ENCODE data around the gene ATP6V0C.

Gene ATP6V0C

DNA sequence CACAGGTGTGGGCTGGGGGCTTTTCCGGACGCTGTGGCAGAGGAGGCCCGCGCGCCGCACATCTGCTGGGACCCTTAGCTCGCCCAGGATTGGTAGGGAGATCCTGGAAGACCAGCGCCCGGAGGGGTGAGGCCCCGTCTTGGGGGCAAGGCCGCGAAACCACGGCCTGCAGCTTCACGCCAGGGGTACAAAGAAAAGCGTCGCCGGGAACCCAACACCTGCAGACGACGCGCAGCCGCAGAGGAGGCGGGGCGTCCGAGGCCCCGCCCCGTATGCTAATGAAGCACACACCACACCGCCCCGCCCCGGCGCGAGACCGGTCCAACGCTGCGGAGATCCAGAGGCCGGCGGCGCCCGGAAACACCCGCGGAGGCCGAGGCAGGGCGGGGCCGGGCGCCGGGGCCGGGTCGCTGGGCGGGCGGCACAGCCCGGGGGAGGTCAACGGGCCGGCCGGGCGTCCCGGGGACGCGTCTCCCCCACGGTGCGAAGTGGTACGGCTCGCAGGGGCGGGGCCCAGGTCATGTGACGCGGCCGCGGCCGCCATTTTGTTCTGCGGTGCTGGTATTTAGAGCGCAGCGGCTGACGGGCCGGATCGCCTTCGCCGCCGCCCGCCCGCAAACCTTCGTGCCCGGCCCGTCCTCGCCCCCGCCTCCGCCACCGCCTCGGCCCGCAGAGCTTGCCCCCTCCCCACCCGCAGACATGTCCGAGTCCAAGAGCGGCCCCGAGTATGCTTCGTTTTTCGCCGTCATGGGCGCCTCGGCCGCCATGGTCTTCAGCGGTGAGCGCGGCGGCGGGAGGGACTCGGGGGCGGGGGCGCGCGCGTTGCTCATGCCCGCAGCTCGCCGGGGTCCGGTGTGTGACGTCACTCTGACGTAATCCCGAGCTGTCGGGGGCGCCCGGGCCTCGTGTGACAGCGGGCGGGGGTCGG lies at the start of gene ATP6V0C:
Gene ATP6V0C, plus strand, starts transcription at position 548 of the 928 bp plus-strand sequence. Its CDS starts 152 bp downstream, at position 700.
- DNase-seq (ENCODE audit: insufficient read length, low spot score) (peak; percentile 91), FAIRE-seq (peak; percentile 84)

DNA sequence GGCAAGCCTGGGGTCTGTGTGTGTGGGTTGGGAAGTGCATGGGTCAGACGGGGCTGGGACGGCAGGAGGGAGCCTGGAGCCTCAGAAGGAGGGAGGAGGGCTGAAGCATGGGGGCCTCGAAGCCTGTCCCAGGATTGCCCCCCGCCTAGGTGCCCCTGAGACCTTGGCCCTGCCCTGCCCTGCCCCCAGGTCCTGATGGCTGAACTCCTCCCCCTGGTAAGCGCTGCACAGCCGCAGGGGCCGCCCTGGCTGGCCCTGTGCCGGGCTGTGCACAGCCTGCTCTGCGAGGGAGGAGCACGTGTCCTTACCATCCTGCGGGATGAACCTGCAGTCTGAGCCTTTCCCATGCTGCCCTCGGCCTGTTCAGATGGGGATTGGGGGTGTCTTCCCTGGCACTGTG lies 49.4 kb upstream of the ATP6V0C start:
- FAIRE-seq (no peak), DNase-seq (ENCODE audit: insufficient read length, low spot score) (no peak)

DNA sequence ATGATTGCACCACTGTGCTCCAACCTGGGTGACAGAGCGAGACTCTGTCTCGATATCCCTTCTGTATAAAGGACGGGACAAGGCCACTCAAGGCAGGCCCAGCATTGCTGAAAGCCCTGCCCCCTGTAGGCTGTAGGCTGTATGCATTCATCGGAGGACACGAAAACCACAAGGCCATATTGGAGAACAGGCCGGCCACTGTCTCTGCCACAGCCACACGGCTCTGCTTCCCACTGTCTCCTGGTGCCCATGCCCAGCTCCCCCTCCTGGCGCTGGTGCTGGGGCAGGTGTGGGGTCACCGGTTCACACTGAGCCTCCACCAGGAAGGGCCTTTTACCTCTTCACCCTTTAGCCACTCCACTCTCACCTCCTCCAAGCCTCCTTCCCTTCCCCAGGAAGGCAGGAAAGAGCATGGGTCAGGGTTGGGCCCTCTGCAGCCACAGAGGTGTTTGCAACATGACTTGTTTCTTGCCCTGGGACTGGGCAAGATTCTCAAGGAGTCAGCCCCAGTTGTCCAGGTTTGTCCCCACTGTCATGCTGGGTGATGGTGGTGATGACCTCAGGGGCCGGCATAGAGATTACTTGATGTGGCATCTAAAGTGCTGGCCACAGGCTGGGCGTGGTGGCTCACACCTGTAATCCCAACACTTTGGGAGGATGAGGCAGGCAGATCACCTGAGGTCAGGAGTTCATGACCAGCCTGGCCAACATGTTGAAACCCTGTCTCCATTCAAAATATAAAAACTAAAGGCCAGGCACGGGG lies 47.9 kb upstream of the ATP6V0C start:
- DNase-seq (ENCODE audit: insufficient read length, low spot score) (no peak), FAIRE-seq (peak; percentile 16)

DNA sequence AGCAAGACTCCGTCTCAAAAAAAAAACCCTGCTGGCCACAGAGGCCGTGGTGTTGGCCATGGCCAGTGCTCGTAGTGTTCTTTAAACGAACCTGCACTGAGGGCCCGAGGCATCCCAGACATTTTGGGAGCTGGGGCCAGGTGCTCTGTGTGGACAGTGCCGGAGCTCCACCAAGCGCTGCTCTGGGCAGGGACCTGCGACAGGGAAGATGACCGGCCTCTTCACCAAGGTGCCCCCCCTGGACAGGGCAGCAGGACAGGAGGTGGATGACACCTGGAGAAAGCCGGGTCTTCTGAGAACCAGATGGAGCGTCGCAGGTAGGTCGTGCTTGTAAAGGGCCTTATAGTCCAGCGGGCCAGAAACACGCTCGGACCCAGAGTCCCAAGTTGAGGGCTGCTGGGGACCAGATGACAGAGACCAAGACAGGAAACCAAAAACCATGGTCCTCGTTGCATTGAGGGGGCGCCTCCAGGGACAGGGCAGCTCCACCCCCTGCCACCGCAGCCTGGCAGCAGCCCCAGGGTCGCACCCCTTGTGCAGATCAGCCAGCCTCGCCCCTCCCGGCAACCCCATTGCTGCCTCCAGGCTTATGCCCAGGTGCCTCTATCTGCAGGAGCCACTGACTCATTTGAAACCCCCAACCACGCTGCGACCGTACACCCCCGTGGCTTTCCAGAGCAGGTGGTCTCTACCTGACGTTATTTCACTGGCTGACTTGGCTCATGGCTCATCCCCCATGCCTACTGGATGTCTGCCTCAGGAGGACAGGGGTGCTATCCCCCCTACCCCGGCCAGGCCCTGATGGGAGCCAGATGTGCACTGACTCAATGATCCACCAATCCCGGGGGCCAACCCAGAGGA lies 46.9 kb upstream of the ATP6V0C start:
- FAIRE-seq = no peak

DNA sequence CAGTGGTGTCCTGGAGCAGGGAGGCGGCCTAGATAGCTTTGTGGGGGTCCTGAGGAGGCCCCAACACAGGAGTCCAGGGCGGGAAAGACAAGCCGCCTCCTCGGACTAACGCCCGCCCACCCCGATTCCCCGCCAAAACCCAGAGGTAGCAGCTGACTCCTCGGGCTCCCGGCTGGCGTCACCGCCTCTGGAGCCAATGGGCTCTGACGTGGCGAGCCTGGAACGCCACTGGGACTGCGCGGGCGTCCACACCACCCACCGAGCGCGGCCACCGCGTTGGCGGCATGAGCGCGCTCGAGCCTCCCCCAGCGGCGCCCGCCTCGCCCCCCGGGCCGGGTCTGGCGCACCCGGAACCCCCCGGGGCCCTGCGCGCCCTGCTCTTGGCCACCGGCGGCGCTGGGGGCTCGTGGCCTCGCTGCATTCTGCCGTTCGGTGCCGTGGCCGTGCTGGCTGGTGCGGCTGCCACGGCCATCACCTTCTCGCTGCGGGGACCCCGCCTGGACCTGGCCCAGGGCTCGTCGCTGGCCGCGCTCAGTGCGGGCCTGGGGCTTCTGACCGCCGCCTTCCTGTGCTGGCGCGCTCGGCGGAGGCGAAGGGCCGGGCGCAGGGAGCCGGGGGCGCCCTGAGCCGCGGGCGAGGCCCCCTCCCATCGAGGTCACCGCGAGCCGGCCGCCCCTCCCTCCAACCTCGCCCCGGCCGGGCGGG lies 46.1 kb upstream of the ATP6V0C start:
- FAIRE-seq = peak; percentile 46
- peak; percentile 78 for DNase-seq (ENCODE audit: insufficient read length, low spot score)

More for the DNA sequence above, 46.9 kb upstream of the ATP6V0C start:
- no peak for DNase-seq (ENCODE audit: insufficient read length, low spot score)

DNA sequence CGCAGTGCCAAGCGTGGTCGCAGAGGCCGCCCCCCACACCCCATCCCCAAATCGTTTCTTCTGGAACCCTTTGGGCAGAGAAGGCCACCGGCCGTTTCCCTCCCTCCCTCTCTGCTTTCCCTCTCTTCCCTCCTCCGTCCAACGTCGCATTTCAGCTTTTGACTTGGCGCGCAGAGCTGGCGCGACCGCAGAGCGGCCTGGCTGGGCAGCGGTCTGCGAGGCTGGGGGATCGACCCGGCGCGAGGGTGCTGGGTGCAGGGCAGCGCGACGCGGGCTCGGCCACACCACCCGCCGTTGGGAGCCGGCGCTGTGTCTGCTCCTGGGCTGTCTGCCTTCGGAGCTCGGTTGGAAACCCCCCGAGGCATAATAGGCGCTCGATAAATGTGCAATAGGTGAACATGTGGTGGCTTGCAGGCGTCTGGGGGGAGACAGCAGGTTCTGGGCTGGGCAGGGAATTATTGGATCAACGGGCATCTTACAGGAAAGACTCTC lies 45.5 kb upstream of the ATP6V0C start:
- peak; percentile 55 for FAIRE-seq
- no peak for DNase-seq (ENCODE audit: insufficient read length, low spot score)

DNA sequence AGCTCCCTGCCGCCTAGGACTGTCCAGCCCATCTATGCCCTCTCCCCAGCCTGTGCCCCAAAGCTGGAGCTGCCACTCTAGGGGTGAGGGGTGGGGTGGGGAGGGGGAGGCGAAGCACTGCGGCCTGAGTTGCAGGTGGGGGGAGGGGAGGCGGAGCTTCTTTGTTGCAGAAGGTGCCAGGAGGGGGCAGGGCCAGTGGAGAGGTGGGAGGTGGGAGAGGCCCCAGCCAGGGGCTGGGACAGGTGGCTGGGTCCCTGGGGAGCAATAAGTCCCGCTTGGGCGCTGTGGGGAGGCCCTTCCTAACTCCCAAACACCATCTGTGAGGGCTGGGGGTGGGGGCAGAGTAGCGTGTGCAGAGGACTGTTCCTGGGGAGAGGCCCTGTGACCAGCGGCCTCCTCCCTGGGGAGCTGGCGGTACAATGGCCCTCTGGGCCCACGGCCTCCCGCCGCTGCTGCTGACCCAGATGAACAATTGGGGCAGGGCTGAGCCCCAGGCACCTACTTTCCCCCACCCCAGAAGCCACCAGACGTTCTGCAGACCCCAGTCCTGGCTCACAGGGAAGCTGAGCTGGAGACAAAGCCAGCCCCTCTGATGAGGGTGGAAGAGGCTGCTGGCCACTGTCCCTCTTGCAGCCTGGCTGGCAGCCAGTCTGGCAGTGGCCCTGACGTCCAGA lies 44.9 kb upstream of the ATP6V0C start:
- peak; percentile 16 for FAIRE-seq

DNA sequence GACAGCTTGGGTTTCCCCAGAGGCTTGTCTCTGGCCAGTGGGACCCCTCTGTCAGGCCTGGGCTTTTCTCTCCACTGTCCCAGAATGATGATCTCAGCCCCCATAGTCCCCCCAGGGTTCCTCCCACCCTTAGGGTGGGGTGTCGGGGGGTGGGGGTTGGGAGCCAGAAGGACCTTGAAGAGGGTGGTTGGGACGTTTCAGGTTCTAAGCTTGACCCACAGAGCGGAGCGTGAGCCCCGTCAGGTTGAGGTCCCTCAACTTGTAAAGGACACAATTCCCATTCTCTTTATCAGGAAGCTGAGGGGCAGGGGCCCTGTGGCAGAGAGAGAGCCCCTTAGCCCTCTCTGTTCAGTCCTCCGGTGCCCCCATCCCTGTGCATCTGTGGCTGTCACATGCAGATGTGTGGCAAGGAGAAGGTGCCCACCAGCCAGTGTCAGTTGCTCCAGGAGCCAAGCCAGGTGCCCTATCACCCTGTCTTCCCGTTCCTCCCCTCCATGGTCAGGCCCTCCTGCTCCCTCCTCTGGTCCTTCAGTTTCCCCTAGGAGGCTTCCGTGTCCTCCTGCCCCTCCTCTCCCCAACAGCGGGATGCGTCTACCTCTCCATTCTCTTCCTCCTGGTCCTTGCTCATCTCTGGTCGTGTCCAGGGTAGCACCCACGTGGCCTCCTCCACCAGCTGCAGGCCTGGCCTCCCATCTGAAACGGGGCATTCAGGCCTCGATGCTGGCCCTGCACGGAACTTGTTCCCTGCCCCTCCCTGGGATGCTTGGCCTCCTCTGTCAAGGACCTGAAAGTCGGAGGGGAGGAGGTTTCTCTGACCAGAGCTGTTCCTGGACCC lies 44.1 kb upstream of the ATP6V0C start:
- no peak for DNase-seq (ENCODE audit: insufficient read length, low spot score)
- peak; percentile 36 for FAIRE-seq

More for the DNA sequence above, 44.9 kb upstream of the ATP6V0C start:
- DNase-seq (ENCODE audit: insufficient read length, low spot score) = no peak

DNA sequence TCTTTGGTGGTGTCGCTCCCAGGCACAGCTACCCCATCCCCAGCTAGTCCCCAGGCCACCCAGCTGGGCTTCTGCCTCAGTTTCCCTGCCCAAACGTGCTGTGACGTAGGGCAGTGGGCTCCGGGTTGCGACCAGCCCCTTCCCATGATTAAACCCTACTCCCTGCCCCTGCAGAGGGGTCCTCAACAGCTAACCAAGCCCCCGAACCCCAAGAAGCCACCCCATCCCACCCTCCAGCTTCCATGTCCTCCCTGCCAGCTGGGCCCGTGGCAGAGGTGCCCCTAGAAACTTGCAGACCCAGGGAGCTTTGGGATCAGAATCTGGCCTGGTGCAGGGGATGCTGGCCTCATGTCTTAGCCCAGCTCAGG lies 43.5 kb upstream of the ATP6V0C start:
- DNase-seq (ENCODE audit: insufficient read length, low spot score) = no peak
- FAIRE-seq = no peak

DNA sequence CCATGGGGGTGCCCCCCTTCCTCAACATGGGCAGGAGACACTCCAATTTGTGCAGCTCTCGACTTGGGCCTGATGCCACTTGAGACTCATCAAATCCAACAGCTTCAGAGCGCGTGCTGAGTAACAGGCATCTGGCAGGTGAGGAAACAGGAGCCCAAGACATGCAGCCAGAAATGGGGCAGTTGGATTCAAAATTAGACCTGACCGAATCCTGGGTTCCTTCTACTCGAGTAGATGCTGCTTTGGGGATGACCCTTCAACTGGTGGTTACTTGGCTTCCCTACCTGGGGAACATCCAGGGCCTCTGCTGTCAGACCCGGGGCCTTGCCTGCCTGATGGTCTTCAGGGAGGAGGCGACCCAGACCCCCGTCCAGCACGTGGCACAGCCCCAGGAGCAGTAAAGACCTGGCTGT lies 43.1 kb upstream of the ATP6V0C start:
- FAIRE-seq (no peak), DNase-seq (ENCODE audit: insufficient read length, low spot score) (no peak)

DNA sequence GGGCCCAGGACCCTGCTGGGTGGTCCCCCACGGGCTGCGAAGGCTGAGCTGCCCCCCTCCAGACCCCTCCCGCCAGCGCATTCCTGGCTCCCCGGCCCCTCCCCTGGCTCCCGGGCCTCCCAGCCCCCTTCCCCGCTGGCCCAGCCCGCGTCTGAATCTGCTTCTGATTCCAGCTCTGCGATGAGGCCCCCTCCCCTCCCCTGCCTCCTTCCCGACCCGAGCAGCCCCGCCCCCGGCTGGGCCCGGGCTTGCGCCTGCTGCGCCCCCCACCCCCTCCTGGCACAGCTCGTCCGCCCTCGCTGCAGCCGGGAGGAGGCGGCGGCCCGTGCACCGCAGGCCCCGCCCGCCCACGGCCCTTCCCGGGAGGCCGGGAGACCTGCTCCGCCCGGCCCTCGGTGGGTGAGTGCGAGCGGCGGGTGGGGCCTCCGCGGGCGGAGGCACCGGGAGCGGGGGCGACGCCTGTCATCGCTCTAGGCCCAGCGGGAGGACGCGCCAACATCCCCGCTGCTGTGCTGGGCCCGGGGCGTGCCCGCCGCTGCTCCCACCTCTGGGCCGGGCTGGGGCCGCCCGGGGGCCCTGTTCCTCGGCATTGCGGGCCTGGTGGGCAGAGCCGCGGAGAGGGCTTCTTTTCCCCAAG lies 42.6 kb upstream of the ATP6V0C start, which contains the start of gene NTN3:
Gene NTN3, plus strand, starts transcription at position 282 of the 637 bp plus-strand sequence. CDS start 405 bp downstream, outside the sequence.
- DNase-seq (ENCODE audit: insufficient read length, low spot score) = no peak
- no peak for FAIRE-seq

DNA sequence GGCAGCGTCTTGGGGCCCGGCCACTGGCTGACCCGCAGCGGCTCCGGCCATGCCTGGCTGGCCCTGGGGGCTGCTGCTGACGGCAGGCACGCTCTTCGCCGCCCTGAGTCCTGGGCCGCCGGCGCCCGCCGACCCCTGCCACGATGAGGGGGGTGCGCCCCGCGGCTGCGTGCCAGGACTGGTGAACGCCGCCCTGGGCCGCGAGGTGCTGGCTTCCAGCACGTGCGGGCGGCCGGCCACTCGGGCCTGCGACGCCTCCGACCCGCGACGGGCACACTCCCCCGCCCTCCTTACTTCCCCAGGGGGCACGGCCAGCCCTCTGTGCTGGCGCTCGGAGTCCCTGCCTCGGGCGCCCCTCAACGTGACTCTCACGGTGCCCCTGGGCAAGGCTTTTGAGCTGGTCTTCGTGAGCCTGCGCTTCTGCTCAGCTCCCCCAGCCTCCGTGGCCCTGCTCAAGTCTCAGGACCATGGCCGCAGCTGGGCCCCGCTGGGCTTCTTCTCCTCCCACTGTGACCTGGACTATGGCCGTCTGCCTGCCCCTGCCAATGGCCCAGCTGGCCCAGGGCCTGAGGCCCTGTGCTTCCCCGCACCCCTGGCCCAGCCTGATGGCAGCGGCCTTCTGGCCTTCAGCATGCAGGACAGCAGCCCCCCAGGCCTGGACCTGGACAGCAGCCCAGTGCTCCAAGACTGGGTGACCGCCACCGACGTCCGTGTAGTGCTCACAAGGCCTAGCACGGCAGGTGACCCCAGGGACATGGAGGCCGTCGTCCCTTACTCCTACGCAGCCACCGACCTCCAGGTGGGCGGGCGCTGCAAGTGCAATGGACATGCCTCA lies 41.9 kb upstream of the ATP6V0C start:
- DNase-seq (ENCODE audit: insufficient read length, low spot score) = no peak
- no peak for FAIRE-seq

DNA sequence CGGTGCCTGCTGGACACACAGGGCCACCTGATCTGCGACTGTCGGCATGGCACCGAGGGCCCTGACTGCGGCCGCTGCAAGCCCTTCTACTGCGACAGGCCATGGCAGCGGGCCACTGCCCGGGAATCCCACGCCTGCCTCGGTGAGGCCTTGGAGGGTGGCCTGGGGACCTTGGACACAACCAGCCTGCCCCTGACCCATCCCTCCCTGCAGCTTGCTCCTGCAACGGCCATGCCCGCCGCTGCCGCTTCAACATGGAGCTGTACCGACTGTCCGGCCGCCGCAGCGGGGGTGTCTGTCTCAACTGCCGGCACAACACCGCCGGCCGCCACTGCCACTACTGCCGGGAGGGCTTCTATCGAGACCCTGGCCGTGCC lies 41.3 kb upstream of the ATP6V0C start:
- FAIRE-seq (peak; percentile 36), DNase-seq (ENCODE audit: insufficient read length, low spot score) (no peak)

DNA sequence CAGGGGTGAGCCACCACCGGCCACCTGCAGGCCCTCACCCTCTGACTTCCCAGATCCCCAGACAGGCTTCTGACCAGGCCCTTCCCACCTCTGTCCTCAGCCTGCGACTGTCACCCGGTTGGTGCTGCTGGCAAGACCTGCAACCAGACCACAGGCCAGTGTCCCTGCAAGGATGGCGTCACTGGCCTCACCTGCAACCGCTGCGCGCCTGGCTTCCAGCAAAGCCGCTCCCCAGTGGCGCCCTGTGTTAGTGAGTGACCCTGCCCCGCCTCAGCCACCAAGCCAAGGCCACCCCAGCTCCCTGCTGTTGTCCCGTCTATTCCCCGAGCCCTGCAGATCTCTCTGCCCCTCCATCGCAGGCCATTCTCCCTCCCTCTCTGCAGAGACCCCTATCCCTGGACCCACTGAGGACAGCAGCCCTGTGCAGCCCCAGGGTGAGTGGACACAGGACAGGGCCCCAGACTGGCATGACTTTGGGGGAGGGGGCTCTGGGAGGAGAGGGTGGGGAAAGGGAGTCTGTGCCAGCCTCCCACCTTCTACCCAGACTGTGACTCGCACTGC lies 40.8 kb upstream of the ATP6V0C start:
- DNase-seq (ENCODE audit: insufficient read length, low spot score) (no peak), FAIRE-seq (no peak)

DNA sequence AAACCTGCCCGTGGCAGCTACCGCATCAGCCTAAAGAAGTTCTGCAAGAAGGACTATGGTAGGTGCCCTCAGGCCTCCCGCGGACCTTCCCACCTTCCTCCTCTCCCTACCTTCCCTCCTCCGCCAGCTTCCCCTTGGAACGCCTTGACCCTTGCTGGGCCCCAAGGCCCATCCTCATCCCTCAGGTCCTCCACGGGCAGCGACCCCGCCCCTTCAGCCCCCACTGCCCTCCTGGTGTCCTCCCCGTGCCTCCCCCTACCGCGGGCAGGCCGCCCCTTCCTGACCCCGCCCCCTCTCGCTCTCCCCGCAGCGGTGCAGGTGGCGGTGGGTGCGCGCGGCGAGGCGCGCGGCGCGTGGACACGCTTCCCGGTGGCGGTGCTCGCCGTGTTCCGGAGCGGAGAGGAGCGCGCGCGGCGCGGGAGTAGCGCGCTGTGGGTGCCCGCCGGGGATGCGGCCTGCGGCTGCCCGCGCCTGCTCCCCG lies 40.3 kb upstream of the ATP6V0C start:
- DNase-seq (ENCODE audit: insufficient read length, low spot score) (no peak), FAIRE-seq (peak; percentile 81)

DNA sequence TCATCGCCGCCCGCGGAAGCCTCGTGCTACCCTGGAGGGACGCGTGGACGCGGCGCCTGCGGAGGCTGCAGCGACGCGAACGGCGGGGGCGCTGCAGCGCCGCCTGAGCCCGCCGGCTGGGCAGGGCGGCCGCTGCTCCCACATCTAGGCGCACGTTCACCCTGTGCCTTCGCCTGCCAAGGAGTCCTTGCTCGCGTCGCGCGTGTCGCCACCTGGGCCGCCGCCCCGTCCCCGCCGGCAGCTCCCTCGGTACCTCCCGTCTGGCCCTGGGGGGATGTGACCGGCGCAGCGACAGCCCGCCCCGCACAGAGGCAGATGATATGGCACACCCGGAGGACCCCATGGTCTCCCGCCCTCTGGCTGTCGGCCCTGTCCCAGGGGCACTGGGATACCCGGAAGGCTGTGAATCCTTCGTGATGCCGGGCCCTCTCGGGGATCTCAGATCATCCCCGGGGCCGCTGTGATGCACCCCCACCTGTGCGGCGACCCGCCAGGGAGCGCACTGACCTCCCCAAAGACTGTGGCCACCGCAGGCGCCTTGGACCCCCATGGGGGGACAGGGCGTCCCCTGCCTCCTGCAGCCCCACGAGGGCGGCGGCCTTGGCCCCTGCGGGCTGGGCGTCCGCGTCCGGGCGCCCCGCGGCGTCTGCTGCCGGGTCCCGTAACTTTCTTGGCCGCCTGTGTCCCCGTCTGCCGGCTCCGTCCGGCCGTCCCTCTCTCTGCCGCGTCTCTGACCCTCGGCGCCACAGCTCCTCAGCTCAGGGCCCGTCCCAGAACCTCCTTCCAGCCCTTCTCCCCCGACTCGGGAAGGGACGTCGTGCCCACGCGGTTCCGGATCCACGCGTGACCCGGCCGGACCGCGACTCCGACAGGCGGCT lies 39.5 kb upstream of the ATP6V0C start:
- FAIRE-seq = peak; percentile 40
- DNase-seq (ENCODE audit: insufficient read length, low spot score) = no peak

Measured in HTR-8/SVneo (cell line).